WERI-Rb-1 (cell line): Measurements from ENCODE around the gene DCLK1.

Experiments
- DNase-seq: peaks from one replicate; pipeline ENCODE4 v3.0.0-alpha.2; 2020
- H3K27ac ChIP-seq: fragments of 250-450 bp; sonication (Bioruptor Pico); 2 replicates; pipeline ENCODE4 v1.5.1; 2020; ENCODE audit warnings: mild to moderate bottlenecking, moderate library complexity
- H3K27me3 ChIP-seq: fragments of 250-450 bp; sonication (Bioruptor Pico); 2 replicates; pipeline ENCODE4 v1.5.1; 2021; ENCODE audit warnings: mild to moderate bottlenecking, low read depth, moderate library complexity; ENCODE audit not compliant: insufficient read depth, severe bottlenecking
- H3K36me3 ChIP-seq: fragments of 250-450 bp; sonication (Bioruptor Pico); 2 replicates; pipeline ENCODE4 v1.5.1; 2020; ENCODE audit warnings: mild to moderate bottlenecking, moderate library complexity
- H3K4me3 ChIP-seq: 2 replicates; pipeline ENCODE4 v1.5.1; 2011; ENCODE audit warnings: low read depth, mild to moderate bottlenecking, control low read depth, low read length
- H3K9me3 ChIP-seq: fragments of 250-450 bp; sonication (Bioruptor Pico); 2 replicates; pipeline ENCODE4 v1.5.1; 2021; ENCODE audit warnings: mild to moderate bottlenecking, moderate library complexity; ENCODE audit not compliant: severe bottlenecking
- CTCF ChIP-seq: IDR thresholded peaks from 2 replicates; pipeline ENCODE4 v1.5.1; 2011; ENCODE audit warnings: low read depth, mild to moderate bottlenecking, control low read depth, inconsistent platforms, low read length

DCLK1 gene

GRCh38 chr13:35909091-35909490 lies 222.1 kb downstream of the DCLK1 start:
- DNase-seq, result no peak
- H3K36me3 ChIP-seq, result no peaks in the 10 kb centered on the region
- no peak overlapping the region for H3K27ac ChIP-seq
- TF ChIP-seq CTCF, result no peak
- H3K9me3 ChIP-seq, result no peaks in the 10 kb centered on the region
- H3K27me3 ChIP-seq, result no peaks in the 10 kb centered on the region
- no peak overlapping the region for H3K4me3 ChIP-seq

GRCh38 chr13:35908226-35908625 lies 223.0 kb downstream of the DCLK1 start:
- H3K27me3 ChIP-seq, result no peaks in the 10 kb centered on the region
- H3K4me3 ChIP-seq, result no peak overlapping the region
- H3K27ac ChIP-seq, result no peak overlapping the region
- no peaks in the 10 kb centered on the region for H3K9me3 ChIP-seq
- H3K36me3 ChIP-seq, result no peaks in the 10 kb centered on the region
- DNase-seq, result no peak
- no peak for TF ChIP-seq CTCF

DNA sequence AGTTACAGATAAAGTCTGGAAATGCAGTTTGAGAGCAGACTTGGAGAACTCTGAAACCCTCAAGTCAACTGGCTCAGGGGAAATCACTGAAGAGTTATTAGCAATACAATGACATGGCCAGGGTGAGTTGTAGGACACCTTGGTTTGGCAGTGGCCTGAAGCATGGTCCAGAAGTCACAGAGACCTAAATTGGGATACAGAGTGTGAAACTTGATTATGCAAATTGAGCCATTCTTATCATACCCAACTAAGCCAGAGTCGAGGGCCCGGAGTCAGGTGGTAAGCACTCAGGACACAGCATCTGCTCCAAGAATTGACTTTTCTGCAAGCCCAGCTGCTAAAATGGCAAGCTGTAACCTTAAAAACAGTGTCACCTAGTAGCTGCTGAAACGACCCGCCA lies 224.5 kb downstream of the DCLK1 start:
- TF ChIP-seq CTCF, result no peak
- H3K36me3 ChIP-seq, result no peaks in the 10 kb centered on the region
- no peak overlapping the region for H3K4me3 ChIP-seq
- no peak overlapping the region for H3K27ac ChIP-seq
- DNase-seq, result no peak
- no peaks in the 10 kb centered on the region for H3K9me3 ChIP-seq
- no peaks in the 10 kb centered on the region for H3K27me3 ChIP-seq

- TF ChIP-seq CTCF, result no peak
- Histone ChIP-seq H3K27me3 (no peaks in the 10 kb centered on the region), H3K4me3 (no peak overlapping the region), H3K27ac (no peak overlapping the region), H3K36me3 (no peaks in the 10 kb centered on the region), H3K9me3 (no peaks in the 10 kb centered on the region)
- no peak for DNase-seq
Measured at GRCh38 chr13:35903075-35903474, 228.1 kb downstream of the DCLK1 start.

DNA sequence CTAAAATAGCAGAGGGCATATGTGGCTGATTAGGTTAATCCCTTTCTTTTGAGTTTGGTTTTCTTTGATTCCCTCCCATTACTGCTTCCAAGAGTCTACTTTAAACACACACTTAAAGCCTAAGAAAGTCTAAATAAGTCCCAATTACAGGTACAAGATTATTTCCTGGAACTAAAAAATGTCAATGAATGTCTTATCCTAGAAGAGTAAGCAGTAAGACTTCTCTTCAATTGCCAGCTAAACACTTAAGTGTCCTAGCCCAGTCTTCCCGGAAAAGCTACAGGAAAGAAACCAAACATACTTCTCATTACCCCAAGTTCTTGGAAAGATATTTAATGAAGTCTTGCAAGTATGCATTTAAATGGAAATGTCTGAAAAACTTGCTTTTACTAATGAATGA lies 233.1 kb downstream of the DCLK1 start:
- no peaks in the 10 kb centered on the region for H3K9me3 ChIP-seq
- TF ChIP-seq CTCF, result no peak
- no peak overlapping the region for H3K27ac ChIP-seq
- H3K27me3 ChIP-seq, result no peaks in the 10 kb centered on the region
- no peaks in the 10 kb centered on the region for H3K36me3 ChIP-seq
- DNase-seq, result no peak
- no peak overlapping the region for H3K4me3 ChIP-seq

DNA sequence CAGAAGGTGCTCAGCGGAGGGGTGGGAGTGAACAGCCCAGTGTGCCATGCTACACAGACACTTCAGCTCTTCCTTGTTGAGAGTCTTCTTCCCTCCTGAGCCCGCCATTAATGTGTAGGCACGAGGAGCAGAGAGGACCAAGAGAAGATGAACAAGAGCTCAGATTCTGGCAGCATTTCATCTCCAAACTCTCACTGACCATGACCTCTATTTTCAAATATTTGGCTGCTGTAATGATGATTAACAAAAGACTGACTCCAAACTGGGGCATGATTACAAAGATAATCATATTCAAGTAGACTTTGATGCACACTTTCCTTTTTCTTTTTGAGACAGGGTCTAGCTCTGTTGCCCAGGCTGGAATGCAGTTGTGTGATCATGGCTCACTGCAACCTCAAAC lies 236.5 kb downstream of the DCLK1 start:
- H3K27me3 ChIP-seq, result no peaks in the 10 kb centered on the region
- H3K9me3 ChIP-seq, result no peaks in the 10 kb centered on the region
- no peaks in the 10 kb centered on the region for H3K36me3 ChIP-seq
- no peak for DNase-seq
- no peak for TF ChIP-seq CTCF
- no peak overlapping the region for H3K27ac ChIP-seq
- H3K4me3 ChIP-seq, result no peak overlapping the region
